CD4-positive, alpha-beta T cell treated with Interleukin-4 for 4 hours (primary cell): ENCODE results near the gene PTPA.

Experiments used
- DNase-seq: peaks from one replicate; pipeline ENCODE4 v3.0.0-alpha.2; 2020

Gene PTPA

DNA sequence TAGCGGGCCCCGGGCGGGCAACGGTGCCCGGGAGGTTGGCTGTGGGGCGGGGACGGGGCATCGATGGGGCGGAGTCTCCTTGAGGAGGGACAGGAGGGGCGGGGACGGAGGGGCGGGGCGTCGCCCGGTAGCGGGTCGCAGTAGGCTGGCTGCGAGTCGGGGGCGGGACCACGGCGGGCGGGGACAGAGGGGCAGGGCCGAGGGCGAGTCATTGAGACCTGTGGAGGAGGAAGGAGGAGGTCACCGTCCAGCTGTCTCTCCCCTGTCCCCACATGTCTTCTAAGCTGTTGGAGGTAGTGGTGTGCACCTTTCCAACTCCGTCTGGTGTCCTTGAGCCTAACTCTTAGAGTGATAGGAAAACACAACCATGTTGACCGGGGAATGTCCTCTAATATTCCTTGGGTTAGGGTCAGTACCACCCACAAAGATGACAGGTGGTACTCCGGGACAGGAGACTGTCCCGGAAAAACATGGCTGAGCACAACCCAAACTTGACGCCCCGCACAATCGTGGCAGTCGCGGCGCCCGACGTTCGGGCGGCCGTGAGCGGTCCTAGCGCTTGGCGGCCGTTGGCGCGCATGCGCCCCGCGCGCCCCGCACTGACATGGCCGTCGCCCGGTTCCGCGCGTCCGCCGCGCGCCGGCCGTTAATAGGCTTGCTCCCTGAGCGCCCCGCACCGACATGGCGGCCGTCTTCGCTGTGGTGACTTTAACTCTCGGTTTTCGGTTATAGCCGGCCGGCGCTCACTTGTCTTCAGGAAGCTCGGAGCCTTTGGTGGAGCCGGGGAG, at the start of gene PTPA, which contains the start of gene CRAT:
Gene PTPA, plus strand, starts transcription at position 676 of the 788 bp plus-strand sequence. CDS start 186 bp downstream, outside the sequence.
Gene CRAT, minus strand, starts transcription at position 54 of the 788 bp plus-strand sequence. CDS start 284 bp downstream, outside the sequence.
- DNase-seq = peak; percentile 93

- no peak for DNase-seq
These were observed 48.2 kb upstream of the PTPA start for GRCh38 chr9:129063061-129063460.

DNA sequence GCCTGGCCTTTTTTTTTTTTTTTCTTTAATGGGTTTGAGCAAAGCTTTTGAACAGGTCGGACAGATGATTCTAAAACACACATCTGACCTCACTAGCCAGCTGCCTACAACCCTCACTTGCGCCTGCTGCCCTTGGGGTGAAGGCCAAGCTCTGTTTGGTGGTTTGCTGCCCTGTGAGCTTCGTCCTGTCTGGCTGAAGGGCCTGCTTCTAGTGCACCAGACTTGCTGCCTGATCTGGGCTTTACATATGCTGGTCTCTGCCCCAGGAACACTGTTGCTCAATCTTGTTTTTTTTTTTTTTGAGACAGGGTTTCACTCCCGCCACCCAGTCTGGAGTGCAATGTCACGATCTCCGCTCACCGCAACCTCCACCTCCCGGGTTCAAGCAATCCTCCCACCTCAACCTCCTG, 46.7 kb upstream of the PTPA start:
- no peak for DNase-seq

GRCh38 chr9:129068110-129068509, 43.1 kb upstream of the PTPA start:
- no peak for DNase-seq

DNA sequence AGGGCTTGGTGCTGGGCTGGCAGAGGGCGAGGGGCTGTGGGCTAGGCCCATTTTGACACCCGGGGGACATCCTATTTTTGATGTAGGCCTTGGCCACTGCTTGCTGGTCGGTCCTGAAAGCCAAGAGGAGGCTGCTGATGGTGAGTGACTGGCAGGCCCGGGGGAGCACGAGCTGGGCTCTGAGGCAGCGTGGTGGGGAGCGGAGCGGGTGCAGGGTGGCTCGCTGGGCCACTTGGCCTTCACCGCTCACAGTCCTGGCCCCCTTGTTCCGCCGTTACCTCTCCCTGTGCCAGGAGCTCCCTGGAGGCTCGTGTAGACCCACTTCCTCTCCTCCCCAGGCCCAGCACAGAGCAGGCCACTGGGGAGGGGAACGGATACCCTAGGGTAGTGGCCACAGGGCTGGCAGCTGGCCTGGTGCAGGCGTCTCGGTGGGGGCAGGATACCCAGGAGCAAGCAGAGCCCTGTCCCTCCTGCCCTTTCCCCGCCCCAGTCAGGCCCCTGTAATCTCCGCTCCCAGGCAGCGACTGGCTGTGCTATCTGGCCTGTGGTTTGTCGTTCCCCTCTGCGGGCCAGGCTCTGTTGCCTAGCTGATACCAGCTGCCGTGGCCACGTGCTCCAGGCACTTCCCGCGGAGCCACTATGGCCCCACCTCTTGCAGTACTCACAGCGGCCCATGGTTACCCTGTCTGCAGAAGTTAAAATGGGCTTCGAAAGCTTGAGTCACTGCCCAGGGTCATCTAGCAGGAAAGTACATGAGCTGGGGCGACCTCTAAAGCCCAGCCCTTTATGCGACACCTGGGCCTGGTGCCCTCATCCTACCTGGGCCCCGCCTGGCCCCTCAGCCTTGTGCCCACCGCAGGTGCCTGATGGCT, 42.0 kb upstream of the PTPA start:
- DNase-seq = peak; percentile 58

DNA sequence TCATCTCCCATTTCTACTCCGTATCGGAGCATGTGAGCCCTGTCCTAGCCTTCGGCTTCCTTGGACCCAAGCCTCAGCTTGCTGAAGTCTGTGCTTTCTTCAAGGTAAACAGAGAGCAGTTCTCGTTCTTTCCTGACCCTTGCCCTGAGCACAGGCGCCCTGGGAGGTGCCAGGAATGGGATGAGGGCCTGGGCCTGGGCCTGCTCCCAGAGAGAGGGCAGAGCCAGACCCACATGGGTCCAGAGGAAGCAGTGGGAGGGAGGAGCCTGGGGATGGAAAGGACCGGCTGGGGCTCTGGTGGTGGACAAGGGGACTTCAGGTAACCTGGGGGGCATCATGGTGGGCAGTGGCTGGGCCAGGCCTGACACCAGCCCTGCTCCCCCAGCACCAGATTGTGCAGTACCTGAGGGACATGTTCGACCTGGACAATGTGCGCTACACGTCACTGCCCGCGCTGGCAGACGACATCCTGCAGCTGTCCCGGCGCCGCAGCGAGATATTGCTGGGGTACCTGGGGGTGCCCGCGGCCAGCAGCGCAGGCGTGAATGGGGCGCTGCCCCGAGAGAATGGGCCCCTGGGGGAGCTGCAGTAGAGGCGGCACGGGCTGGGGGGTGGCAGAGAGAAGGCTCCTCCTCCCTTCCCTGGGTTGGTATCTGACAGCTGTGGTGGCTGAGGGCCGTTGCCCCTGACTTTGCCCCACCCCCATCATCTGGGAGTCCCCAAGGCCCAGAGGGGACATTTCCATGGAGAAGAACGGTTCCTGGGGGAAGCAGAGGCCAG, 41.2 kb upstream of the PTPA start:
- no peak for DNase-seq

DNA sequence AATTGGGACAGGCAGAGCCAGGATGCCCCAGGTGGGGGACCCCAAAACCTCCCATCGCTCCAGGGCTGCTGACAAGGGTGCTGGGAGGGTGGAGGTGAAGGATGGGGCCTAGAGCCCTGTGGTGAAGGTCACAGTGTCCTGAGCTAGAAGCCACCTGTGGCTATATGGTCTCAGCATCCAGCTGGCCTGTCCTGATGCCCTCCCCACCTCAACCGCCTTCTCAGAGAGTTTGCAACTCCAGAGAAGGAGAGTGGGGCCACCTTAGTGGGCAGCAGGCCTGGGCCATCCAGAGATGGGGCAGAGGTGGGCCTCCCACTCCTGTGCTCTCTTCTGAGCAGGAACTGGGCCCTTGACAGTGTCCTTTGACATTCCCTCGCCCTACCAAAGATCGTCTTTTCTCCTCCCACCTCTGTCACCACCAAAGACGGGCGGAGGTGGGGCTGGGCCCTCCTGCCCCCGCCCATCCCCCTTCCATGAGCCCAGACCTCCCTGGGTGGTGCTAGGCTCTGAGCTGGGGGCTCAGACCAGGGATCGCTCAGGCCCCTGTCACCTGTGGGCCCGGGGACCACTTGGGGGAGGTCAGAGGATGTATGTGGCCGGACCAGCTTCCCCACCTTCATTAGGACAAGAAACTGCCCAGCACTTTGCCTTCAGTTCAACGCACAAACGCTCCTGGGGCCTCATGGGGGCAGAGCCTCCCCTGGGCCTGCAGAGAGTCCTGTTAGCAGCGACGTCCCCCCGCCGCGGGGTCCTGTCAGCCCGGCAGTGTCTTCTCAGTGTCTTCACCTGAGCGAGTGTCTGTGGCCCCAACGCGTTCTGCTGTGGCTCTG, 40.3 kb upstream of the PTPA start:
- DNase-seq = no peak

DNA sequence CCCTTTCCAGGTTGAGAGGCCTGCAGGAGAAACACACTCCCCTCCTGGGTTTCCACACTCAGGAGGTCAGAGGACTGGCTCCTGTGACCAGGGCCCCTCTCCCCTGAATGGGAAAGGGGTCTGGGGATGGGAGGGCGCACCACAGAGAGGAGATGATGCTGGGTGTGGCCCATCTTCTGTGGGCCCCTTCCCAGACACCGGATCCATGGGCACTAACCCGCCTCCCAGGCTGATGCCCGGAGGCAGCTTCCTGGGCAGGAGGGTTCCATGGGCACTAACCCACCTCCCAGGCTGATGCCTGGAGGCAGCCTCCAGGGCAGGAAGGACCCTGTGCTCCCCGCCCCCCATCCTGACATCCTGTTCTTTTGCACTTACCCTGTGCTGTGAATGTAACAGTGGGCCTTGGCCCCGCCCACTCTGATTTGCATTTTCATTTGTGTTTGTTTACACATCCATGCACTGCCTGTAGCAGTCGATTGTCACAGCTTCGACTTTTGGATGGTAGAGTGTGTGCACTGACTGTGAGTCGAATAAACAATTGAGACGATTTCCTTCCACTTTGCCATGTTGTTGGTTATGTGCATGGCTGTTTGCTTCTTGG, 39.6 kb upstream of the PTPA start:
- DNase-seq = peak; percentile 13

- no peak for DNase-seq
These were observed 39.0 kb upstream of the PTPA start for GRCh38 chr9:129072171-129072570.

DNA sequence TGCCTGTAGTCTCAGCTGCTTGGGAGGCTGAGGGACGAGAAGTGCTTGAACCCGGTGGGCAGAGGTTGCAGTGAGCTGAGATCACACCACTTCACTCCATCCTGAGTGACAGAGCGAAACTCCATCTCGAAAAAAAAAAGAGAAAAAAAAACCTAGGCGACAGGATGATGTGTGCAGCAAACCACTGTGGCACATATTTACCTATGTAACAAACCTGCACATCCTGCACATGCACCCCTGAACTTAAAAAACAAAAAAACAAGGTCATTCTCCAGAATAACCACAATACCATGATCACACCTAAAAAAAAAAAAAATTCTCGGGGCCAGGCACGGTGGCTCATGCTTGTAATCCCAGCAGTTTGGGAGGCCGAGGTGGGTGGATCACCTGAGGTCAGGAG, 37.8 kb upstream of the PTPA start:
- DNase-seq = peak; percentile 48

DNA sequence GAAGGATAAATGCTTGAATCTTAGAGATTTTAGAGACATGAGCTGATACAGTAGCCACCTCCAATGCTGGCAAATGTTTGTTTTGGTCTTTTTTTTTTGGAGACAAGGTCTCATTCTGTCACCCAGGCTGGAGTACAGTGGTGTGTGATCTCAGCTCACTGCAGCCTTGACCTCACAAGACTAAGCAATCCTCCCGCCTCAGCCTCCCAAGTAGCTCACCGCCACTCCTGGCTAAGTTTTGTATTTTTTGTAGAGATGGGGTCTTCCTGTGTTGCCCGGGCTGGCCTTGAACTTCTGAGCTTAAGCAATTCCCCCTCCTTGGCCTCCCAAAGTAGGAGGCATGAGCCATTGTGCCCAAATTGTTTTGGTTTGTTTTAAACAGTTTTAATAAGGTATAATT, 37.1 kb upstream of the PTPA start:
- no peak for DNase-seq

GRCh38 chr9:129075996-129076639, 35.1 kb upstream of the PTPA start:
- DNase-seq = no peak

GRCh38 chr9:129076640-129077037, 34.6 kb upstream of the PTPA start:
- DNase-seq = no peak

DNA sequence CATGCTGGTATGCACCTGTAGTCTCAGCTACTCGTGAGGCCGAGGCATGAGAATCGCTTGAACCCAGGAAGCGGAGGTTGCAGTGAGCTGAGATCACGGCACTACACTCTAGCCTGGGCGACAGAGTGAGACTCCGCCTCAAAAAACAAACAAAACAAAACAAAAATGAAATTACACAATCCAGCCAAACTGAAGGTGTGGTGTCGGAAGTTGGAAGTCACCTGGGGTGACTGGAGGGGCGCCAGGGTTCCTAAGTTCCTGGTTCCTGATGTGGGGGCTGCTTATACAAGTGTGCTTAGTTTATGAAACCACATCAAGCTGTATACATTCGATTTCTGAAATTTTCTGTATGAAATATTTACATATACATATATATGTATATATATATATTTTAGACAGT, 34.0 kb upstream of the PTPA start:
- DNase-seq = no peak

- no peak for DNase-seq
These were observed 32.3 kb upstream of the PTPA start for GRCh38 chr9:129078691-129079503.

GRCh38 chr9:129079829-129080228, 31.4 kb upstream of the PTPA start:
- no peak for DNase-seq

DNA sequence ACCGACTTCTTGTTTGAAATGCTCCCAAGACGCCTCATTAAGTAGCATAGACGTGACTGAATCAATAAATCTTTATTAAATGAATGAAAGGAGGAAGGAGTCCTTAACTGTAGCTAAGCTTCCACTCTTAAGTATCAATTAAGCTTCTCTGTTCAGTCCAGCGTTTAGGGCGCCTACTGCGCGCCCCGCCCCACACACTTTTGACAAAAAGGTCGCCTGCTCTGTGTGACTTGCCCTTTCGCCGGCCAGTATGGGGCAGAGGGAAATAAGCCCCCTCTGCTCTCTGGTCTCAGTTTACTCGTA, 31.0 kb upstream of the PTPA start:
- DNase-seq = no peak

DNA sequence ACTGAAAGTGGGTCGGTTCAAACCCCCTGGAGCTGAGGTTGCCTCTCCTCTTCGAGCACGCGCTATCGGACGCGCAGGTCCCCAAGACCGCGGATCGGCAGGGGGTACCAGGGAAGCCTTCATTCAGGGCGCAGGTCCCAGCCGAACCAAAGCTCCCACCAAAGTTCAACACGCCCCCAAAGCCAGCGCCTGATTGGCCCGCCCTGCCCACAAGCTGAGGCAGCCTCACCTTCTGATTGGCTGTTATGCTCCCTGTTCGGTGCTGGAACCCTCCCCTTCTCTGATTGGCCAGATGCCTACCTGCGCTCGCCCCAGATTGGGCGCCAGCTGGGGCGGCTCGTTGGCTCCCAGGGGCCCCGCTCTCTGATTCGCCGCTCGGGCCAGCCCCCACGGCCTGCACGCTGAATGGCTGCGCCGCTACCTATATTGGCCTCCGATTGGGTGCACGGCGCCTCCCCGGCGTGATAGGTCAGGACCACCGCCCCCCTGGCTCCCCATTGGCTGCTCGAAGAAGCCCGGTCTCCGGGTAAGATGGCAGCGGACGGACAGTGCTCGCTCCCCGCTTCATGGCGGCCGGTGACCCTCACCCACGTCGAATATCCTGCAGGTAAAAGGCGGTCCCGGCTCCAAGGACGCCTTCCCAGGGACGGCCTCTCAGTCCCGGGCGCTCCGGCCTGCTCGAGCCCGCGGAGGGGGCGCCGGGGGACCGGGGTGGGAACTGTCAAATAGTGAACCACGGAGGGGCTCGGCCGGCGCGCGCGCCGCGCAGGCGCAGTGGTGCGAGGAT, 30.4 kb upstream of the PTPA start, which contains the start of gene DOLPP1:
Gene DOLPP1, plus strand, starts transcription at position 511 of the 787 bp plus-strand sequence. Its CDS starts 21 bp downstream, at position 532.
- peak; percentile 100 for DNase-seq

GRCh38 chr9:129081388-129081904, 29.8 kb upstream of the PTPA start:
- DNase-seq = no peak
